IMR-90 (cell line): Measurements from ENCODE around the gene MAN1A2. TPM values are rescaled to one million over a fixed set of nuclear protein-coding genes. Genes with fewer than 3 reads are reported as not detected.

Source experiments
- ATAC-seq: fragments of 200-7000 bp; cut with Tn5 transposase; 2 replicates; pipeline ENCODE4 v1.9.1; 2020; ENCODE audit warnings: low read depth, mild to moderate bottlenecking, moderate library complexity
- BruUV-seq: library from RNA; stranded (reverse); fragments of 400-500 nt; replicated peaks from 2 replicates; lab custom pipeline; 2021; lab: Mats Ljungman, UMichigan
- CTCF ChIA-PET: fragments of 300-600 bp; formaldehyde crosslinking; extraction: SDS; loops from one replicate; lab custom pipeline; 2021; ENCODE audit warnings: antibody characterized with exemption; lab: Yijun Ruan, JAX
- POLR2A ChIA-PET: fragments of 300-600 bp; sonication (Branson Sonifier 250); formaldehyde crosslinking; loops from one replicate; lab custom pipeline; 2022; ENCODE audit warnings: antibody characterized with exemption; ENCODE audit not compliant: unreplicated experiment; lab: Charles Lee
- DNase-seq: peaks from one replicate; pipeline ENCODE4 v3.0.0; 2013
- H2AFZ ChIP-seq: replicated peaks from 2 replicates; pipeline ENCODE3; 2013; ENCODE audit warnings: low read length, mild to moderate bottlenecking; ENCODE audit not compliant: poor library complexity
- H2AK5ac ChIP-seq: 2 replicates; pipeline ENCODE4 v1.6.1; 2013; ENCODE audit warnings: low read depth, low read length, inconsistent platforms
- H2AK9ac ChIP-seq: replicated peaks from 2 replicates; pipeline ENCODE3; 2013; ENCODE audit warnings: mild to moderate bottlenecking, low read depth, low read length, moderate library complexity; ENCODE audit not compliant: poor library complexity
- H2BK120ac ChIP-seq: 2 replicates; pipeline ENCODE4 v1.6.1; 2013; ENCODE audit warnings: low read depth, low read length, inconsistent platforms
- H2BK15ac ChIP-seq: 3 replicates; pipeline ENCODE4 v1.6.1; 2013; ENCODE audit warnings: low read depth, low read length, inconsistent platforms
- H2BK20ac ChIP-seq: 2 replicates; pipeline ENCODE4 v1.6.1; 2013; ENCODE audit warnings: low read depth, mild to moderate bottlenecking, inconsistent platforms, low read length, moderate library complexity
- H2BK5ac ChIP-seq: 2 replicates; pipeline ENCODE4 v1.6.1; 2013; ENCODE audit warnings: mild to moderate bottlenecking, low read depth, low read length, inconsistent platforms; ENCODE audit not compliant: poor library complexity, severe bottlenecking
- H3K14ac ChIP-seq: replicated peaks from 2 replicates; pipeline ENCODE4 v1.6.1; 2013; ENCODE audit warnings: low read depth, low read length, inconsistent platforms
- H3K18ac ChIP-seq: 2 replicates; pipeline ENCODE4 v1.6.1; 2013; ENCODE audit warnings: low read depth, low read length, control low read depth
- H3K23ac ChIP-seq: 2 replicates; pipeline ENCODE4 v1.6.1; 2013; ENCODE audit warnings: low read depth, low read length, inconsistent platforms
- H3K27ac ChIP-seq: 2 replicates; pipeline ENCODE4 v1.5.1; 2013; ENCODE audit warnings: mild to moderate bottlenecking, control low read depth, low read length; ENCODE audit not compliant: insufficient read depth
- H3K27me3 ChIP-seq: 2 replicates; pipeline ENCODE4 v1.6.1; 2013; ENCODE audit warnings: low read length; ENCODE audit not compliant: control insufficient read depth, insufficient read depth
- H3K36me3 ChIP-seq: 2 replicates; pipeline ENCODE4 v1.6.1; 2013; ENCODE audit warnings: low read length, mixed read lengths; ENCODE audit not compliant: control insufficient read depth, insufficient read depth
- H3K4ac ChIP-seq: 2 replicates; pipeline ENCODE4 v1.6.1; 2013; ENCODE audit warnings: low read depth, low read length, inconsistent platforms
- H3K4me1 ChIP-seq: 2 replicates; pipeline ENCODE4 v1.6.1; 2013; ENCODE audit warnings: low read length, mixed read lengths; ENCODE audit not compliant: control insufficient read depth, insufficient read depth
- H3K4me2 ChIP-seq: 2 replicates; pipeline ENCODE4 v1.6.1; 2013; ENCODE audit warnings: low read depth, mild to moderate bottlenecking, control low read depth, low read length, moderate library complexity
- H3K4me3 ChIP-seq: 2 replicates; pipeline ENCODE4 v1.5.1; 2013; ENCODE audit warnings: low read depth, mild to moderate bottlenecking, control low read depth, low read length, moderate library complexity; ENCODE audit not compliant: insufficient read depth
- H3K56ac ChIP-seq: 2 replicates; pipeline ENCODE4 v1.6.1; 2013; ENCODE audit warnings: low read length, inconsistent platforms; ENCODE audit not compliant: insufficient read depth; ENCODE audit errors: extremely low read depth
- H3K79me1 ChIP-seq, 2 experiments: 2 replicates each; pipeline ENCODE4 v1.6.1; 2013; ENCODE audit warnings: low read length in 2 of 2, inconsistent platforms in 1 of 2, low read depth in 1 of 2
- H3K9ac ChIP-seq: 2 replicates; pipeline ENCODE4 v1.6.1; 2013; ENCODE audit warnings: low read depth, low read length, control low read depth
- H3K9me1 ChIP-seq: 2 replicates; pipeline ENCODE4 v1.6.1; 2013; ENCODE audit warnings: low read length, inconsistent platforms; ENCODE audit not compliant: insufficient read depth
- H3K9me3 ChIP-seq: 2 replicates; pipeline ENCODE4 v1.6.1; 2013; ENCODE audit warnings: low read length; ENCODE audit not compliant: control insufficient read depth, insufficient read depth
- H4K20me1 ChIP-seq: 2 replicates; pipeline ENCODE4 v1.6.1; 2013; ENCODE audit warnings: low read length, inconsistent platforms; ENCODE audit not compliant: insufficient read depth
- H4K5ac ChIP-seq: 2 replicates; pipeline ENCODE4 v1.6.1; 2013; ENCODE audit warnings: mild to moderate bottlenecking, low read depth, low read length, control low read depth
- H4K8ac ChIP-seq, 2 experiments: 2 replicates each; pipeline ENCODE4 v1.6.1; 2013; ENCODE audit warnings: low read depth in 2 of 2, low read length in 2 of 2, control low read depth in 1 of 2, inconsistent platforms in 1 of 2
- H4K91ac ChIP-seq: 2 replicates; pipeline ENCODE4 v1.6.1; 2013; ENCODE audit warnings: low read depth, low read length, inconsistent platforms; ENCODE audit not compliant: insufficient read depth
- BHLHE40 ChIP-seq: fragments of 150-350 bp; IDR thresholded peaks from 2 replicates; pipeline ENCODE4 v1.6.1; 2016; ENCODE audit warnings: mild to moderate bottlenecking, low read depth, low read length
- MAFK ChIP-seq: IDR thresholded peaks from 2 replicates; pipeline ENCODE4 v1.6.1; 2012; ENCODE audit warnings: low read depth, low read length, improper control_type of control experiment
- RFX5 ChIP-seq: IDR thresholded peaks from 2 replicates; pipeline ENCODE4 v1.8.0; 2012; ENCODE audit warnings: low read depth, mild to moderate bottlenecking, low read length, moderate library complexity
- WGBS, 2 experiments: methylation state at CpG; one replicate each; pipeline versions ENCODE4 v1.1.5 to v1.1.7; 2013; ENCODE audit warnings: missing lambda C conversion rate in 2 of 2; ENCODE audit not compliant: insufficient read length in 1 of 2; ENCODE audit errors: extremely low coverage in 2 of 2; 5-methylcytosine and 5-hydroxymethylcytosine counted together
- dilution Hi-C: fragments of 300-500 bp; cut with HindIII; formaldehyde crosslinking; loops from one replicate; pipeline ENCODE4 v1.14.3; 2018; ENCODE audit warnings: low sequenced_read_pairs; ENCODE audit not compliant: unreplicated experiment
- in situ Hi-C: fragments of 300-500 bp; cut with MboI; formaldehyde crosslinking; loops from 3 replicates; pipeline ENCODE4 v1.14.3; 2019; ENCODE audit warnings: low sequenced_read_pairs, inconsistent platforms, mixed read lengths
- intact Hi-C: fragments of 100-400 bp; cut with micrococcal nuclease; formaldehyde crosslinking; loops from 2 replicates; pipeline ENCODE4 v1.10.0; 2022
- polyA plus RNA-seq, 3 experiments: library from polyadenylated mRNA; depleted of rRNA; stranded (reverse); fragments of >200 nt; gene quantifications; 2 replicates each; pipeline ENCODE4 v1.2.3, GENCODE V29; 2012; ENCODE audit warnings: low replicate concordance in 1 of 3
- total RNA-seq: library from RNA; depleted of rRNA; stranded (reverse); fragments of >200 nt; gene quantifications from 2 replicates; pipeline ENCODE4 v1.2.3, GENCODE V29; 2012
- TF ChIP-seq, protein P1 (sequence below): fragments of 150-350 bp; IDR thresholded peaks from 2 replicates; pipeline ENCODE4 v1.6.1; 2016; ENCODE audit warnings: low read depth, mild to moderate bottlenecking, low read length, moderate library complexity, borderline replicate concordance

The MAN1A2 gene
- total and polyA plus RNA-seq, 2 of the 4 experiments (the other 2 are of a cell fraction), result 12.4 to 29.4 TPM

DNA sequence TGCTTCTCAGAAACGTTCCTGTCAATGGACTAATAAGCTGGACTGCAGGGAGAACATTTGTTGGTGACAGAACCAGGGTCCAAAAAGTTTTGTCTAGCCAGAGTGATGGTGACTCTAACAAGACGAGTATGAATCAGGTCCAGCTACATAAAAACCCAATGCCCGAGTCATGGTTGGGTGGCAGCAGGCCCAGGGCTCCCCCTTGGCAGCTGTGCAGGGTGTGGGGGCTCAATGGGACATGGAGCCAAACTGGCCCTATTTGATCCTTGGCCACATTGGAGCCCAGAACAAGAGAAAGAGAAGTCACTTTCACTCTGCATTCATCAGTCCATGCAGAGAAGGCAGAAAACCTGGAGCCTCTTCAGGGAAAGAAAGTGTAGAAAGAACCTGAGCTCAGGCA is 200.7 kb downstream of the MAN1A2 start:
- H3K9me1 ChIP-seq, result no peaks in the 10 kb centered on the region
- CTCF ChIA-PET, result no interaction called here
- no TSS peak for BruUV-seq

More for the DNA sequence above, 200.7 kb downstream of the MAN1A2 start:
- H4K5ac ChIP-seq, result no peak overlapping the region
- intact Hi-C loops, result no loop called here
- no peaks in the 10 kb centered on the region for H3K9me3 ChIP-seq
- no peaks in the 10 kb centered on the region for H3K36me3 ChIP-seq
- WGBS, 2 experiments, result no CpG with 5 or more reads among the region's 3 CpGs
- H3K79me1 ChIP-seq, result no peaks in the 10 kb centered on the region
- no peak overlapping the region for H2BK20ac ChIP-seq
- H4K91ac ChIP-seq, result no peak overlapping the region
- peaks cover 24% of the 10 kb centered on the region for H3K27me3 ChIP-seq
- no peak overlapping the region for H2AK5ac ChIP-seq
- TF ChIP-seq MAFK (no peak), RFX5 (no peak), BHLHE40 (no peak)
- TF ChIP-seq, protein P1, sequence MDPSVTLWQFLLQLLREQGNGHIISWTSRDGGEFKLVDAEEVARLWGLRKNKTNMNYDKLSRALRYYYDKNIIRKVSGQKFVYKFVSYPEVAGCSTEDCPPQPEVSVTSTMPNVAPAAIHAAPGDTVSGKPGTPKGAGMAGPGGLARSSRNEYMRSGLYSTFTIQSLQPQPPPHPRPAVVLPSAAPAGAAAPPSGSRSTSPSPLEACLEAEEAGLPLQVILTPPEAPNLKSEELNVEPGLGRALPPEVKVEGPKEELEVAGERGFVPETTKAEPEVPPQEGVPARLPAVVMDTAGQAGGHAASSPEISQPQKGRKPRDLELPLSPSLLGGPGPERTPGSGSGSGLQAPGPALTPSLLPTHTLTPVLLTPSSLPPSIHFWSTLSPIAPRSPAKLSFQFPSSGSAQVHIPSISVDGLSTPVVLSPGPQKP, result no peak
- POLR2A ChIA-PET, result no interaction called here
- H4K20me1 ChIP-seq, result no peaks in the 10 kb centered on the region
- no peak overlapping the region for H3K9ac ChIP-seq
- no peak overlapping the region for H3K4ac ChIP-seq
- no peak overlapping the region for H3K27ac ChIP-seq
- no peak for DNase-seq
- no peak overlapping the region for H3K14ac ChIP-seq
- dilution Hi-C loops, result no loop called here
- ATAC-seq, result no peak
- H4K8ac ChIP-seq, result no peak overlapping the region
- no peak overlapping the region for H3K18ac ChIP-seq
- H3K56ac ChIP-seq, result no peak overlapping the region
- H3K4me3 ChIP-seq, result no peak overlapping the region
- H3K23ac ChIP-seq, result no peak overlapping the region
- no peak overlapping the region for H2AK9ac ChIP-seq
- H3K4me1 ChIP-seq, result no peaks in the 10 kb centered on the region; the same call in 1 of the 2 replicates
- H2BK120ac ChIP-seq, result no peak overlapping the region
- H2BK5ac ChIP-seq, result no peak overlapping the region
- H2AFZ ChIP-seq, result no peak overlapping the region
- no peak overlapping the region for H2BK15ac ChIP-seq
- no peak overlapping the region for H3K4me2 ChIP-seq
- in situ Hi-C loops, result no loop called here
